GM18511 (cell line): Measurements from ENCODE around the gene HMGB2.
A peak's percentile ranks its signal among the peaks of the same experiment; 100 is the strongest.

ENCODE experiments used
- ATAC-seq: cut with Tn5 transposase; IDR thresholded peaks from one replicate; pipeline ENCODE4 v1.9.1; 2021; ENCODE audit warnings: mild to moderate bottlenecking, moderate library complexity; ENCODE audit not compliant: unreplicated experiment

HMGB2 gene

DNA sequence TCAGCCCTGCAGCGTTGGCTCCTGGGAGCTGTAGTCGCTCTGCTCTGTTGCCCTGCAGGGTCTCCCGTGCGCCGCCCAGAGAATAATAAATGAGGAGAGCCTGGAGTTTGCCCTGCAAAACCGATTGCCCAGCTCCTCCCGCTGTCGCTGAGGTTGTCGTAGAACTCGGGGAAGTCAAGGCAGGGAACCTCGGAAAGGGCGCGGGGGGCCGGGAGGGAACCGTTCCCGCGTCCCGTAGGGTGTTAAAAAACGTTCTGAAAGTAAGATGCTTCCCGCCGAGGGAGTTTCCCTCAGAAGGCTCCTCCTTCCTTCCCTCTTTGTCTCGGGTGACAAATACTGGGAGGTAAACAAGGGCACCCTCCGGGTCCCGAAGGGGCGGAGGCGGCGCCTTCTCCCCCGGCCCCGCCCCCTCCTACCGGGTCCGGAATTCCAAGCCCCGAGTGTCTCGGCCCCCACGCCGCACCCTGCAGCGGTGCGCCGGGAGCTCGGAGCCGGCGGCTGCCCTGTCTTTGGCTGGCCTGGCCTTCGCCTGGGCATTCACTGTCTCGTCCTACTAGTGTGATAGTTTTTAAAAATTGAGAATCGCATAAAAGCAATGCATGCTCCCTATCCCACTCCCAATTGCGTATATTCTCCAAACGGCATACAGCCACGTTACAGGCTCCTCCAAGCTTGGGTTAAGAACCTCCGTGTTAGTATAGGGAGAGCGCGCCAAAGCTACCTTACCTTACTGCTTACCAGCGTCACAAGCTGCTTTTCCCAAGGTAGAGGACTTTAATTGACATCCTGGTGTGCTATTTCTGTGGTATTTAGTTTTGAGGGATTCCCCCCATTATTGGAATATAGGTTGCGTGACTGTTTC lies 964 bp upstream of the HMGB2 start:
- peak; percentile 42 for ATAC-seq

DNA sequence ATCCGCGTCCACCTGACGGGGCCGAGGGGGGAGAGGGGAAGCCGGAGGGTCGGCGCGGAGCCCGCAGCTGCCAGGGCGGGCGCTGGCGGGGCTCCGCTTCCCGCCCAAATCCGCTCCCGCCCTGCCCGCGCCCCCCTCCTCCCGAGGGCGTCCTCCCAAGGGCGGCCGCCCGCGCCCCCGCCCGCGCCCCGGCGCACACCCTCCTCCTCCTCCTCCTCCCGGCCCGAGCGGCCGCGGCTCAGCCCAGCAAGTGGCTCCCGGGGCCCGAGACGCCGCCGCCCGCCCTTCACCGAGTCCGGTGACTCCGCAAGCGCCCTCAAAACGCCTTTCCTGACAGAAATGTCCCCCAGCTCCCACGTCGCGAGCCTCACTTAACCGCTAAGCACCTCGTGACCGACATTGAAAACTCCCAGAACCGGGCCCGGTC lies 487 bp downstream of the HMGB2 start:
- ATAC-seq: peak; percentile 6

DNA sequence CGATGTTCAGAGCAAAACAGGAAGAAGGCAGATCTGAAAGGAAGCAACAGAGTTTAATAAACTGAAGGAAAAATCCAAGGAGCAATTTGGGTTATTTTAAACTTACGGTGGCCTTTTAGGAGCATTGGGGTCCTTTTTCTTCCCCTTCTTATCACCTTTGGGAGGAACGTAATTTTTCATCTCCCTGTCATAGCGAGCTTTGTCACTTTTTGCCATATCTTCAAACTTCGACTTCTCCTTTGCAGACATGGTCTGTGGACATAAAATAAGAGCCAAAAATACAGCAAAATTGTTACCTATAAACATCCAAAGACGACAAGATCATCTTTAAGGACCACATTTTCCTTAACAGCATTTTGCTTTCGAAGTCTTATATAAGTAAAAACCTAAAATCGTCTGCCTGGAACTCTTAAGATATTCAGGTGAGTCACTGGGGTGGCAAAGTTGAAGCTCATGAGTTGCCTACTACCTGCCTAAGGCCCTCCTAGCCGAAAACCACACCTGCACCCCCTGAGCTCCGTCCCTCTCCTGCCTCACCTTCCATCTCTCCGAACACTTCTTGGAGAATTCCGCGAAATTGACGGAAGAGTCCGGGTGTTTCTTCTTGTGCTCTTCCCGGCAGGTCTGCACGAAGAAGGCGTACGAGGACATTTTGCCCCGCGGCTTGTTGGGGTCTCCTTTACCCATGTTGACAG lies 1.0 kb downstream of the HMGB2 start:
- no peak for ATAC-seq

DNA sequence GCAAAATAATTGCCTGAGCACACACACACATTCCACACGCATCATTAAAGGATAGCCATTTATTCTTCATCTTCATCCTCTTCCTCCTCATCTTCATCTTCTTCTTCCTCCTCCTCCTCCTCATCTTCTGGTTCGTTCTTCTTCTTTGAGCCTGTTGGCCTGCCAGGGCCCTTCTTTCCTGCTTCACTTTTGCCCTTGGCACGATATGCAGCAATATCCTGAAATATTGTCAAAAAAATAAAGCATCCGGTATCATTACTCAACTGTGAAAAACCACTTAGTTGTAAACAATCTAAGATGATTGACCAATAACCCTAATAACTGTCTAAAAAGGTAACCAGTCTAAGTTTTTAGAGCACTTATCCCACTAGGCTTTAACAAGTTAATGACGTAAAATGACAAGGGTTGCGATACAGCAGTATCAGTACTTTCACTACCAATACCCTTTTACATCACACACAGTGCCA lies 2.1 kb downstream of the HMGB2 start:
- no peak for ATAC-seq

DNA sequence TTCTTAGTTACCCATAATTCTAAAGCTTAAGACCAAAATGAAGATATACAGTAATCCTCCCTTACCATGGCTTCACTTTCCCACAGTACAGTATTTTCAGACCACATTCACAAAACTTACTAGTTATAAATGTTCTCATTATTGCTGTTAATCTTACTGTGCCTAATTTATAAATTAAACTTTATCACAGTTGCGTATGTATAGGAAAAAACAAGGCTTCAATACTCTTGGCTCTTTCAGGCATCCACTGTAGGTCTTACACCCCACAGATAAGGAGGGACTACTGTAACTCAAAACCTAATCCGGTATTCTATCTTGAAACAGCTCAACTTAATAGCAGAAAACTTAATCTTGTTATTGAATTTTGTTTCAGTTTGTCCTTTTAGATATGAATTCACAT lies 3.6 kb downstream of the HMGB2 start:
- ATAC-seq: no peak

DNA sequence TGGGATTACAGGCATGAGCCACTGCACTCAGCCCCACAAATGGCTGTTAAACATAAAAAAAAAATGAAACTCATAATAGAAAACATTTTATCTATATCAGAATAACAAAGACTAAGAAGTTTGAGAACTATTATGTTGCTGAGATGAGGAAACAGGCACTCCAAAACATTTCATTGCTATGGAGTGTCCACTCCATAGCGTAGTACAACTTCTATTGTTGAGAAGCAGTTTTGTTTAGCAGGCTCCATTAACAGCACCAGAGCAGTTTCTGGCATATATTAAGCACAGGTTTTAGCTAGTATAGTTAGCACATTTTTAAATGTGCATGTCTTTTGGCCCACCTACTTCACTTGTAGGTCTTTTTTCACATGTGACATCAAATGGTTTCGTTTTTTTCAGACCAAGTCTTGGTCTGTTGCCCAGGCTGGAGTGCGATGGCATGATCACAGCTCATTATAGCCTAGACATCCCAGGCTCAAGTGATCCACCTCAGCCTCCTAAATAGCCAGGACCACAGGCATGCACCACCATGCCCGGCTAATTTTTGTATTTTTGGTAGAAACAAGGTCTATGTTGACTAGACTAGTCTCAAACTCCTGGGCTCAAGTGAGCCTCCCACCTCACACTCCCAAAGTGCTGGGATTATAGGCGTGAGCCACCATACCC lies 5.8 kb downstream of the HMGB2 start:
- no peak for ATAC-seq

DNA sequence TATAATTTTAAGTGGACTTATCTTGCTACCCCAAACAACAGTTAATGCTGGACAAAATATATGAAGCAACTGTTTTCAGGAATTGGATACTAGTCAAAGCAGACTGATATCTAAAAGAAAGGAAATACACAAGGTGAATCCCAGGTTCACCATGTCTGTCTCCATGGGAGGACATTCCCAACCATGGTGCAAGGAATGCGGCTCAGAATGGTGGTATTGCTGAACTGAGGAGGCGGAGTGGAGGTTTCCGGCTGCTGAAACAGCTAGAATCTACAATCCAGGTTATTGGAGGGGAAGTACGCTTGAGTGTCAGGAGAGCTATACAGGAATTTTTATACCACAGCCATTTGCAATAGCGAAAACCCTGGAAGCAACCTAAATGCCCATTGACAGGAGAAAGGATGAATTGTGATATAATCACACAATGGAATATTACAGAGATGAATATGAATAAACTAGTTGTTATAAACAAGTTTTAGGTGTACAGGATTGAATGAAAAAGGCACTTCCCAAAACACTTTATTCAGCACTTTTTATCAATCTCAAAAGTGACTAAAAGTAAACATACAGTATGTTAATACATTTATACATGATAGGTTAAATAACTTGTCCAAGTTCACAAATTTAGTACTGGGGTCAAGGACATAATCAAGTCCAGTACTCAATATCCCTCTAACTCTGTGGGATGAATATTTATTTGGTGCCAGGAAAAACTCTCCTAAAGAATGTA lies 9.0 kb downstream of the HMGB2 start:
- no peak for ATAC-seq

DNA sequence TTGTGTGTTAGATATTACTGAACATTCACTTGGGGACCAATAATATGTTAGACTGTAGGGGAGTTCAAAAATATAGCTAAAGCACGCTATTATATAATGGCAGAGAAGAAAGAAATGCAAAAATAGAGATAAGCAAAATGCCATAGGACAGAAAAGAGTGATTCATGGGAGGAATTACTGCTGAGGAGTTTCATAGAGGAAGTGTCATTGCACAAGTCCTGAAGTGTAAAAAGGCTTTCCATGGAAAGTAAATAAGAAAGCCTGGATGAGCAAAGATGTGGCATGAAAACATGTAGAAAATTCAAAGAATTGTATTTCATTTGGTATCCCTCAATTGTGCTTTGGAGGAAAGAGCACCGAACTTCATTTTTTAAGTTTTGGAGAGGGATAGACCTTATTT lies 14.5 kb downstream of the HMGB2 start:
- no peak for ATAC-seq

DNA sequence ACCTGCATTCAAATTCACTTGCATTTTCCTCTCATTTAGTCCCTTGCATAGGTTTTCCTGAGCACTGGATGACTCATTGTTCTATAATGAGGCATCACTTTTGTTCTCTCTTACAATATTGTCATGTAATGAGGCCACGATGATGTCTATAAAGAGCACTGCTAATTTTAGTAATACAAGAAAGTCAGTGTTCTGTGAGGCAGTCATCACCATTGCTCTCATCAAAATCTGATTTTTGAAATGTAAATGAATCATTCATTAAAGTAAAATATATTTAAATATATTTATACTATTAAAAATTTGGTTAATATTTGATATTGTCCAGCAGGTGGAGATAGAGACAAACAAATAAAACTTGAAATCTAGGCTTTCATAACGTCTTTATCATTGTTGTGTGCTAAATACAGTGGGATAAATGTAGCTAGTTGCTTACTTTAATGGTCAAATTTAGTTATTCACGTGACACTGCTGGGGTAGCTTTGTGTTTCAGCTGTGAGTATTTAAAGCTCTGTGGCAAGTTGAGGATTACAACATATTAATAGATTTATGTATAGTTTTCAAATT lies 15.4 kb downstream of the HMGB2 start:
- peak; percentile 49 for ATAC-seq

DNA sequence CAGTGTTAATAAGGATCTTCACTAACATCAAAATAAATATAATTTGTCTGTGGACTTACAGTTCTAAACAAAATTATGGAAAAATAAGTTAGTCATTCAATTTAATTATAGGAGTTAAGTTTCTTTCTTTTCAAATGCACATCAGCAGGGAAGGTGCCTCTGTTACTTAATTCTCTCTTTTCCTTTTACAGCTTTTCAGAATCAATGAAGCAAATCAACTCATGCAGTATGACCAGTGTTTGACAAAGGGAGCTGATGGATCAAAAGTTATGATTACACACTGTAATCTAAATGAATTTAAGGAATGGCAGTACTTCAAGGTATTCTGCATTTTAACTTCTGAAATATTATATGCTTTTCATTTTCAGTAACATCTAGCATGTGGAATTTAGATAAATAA lies 15.9 kb downstream of the HMGB2 start:
- no peak for ATAC-seq

DNA sequence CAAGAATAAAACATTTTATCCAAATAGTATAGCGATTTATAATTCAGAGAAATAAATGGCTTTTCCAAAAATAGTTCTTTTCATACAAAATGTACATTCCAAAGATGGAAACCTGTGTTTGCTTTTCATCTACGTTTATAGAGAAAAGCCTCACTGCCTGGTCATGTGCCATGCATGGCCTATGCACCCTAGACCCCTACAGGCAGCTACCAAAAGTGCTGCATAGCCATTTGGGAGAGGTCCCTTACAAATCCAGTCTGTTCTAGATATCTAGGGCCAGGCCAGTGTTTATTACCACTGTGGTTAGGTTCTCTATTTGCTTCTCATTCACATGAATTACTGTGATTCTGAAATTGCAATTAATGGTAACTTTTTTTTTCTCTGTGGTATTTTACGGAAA lies 17.2 kb downstream of the HMGB2 start:
- peak; percentile 47 for ATAC-seq

DNA sequence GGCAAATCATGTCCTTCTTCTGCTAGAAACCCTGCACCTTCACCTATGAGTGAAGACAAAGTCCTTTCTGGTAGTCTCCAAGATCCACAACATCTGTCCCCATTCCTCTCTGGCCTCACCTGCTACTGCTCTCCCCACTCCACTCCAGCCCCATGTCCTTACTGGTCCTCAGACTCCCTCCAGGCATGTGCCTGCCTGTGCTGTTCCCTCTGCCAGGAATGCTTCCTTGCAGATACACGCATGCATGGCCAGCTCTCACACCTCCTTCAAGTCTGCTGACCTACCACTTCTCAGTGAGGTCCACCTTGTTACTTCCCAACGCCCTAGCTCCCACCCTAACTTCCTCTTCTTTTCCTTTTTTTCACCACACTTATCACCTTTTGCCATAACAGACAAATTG lies 18.1 kb downstream of the HMGB2 start:
- no peak for ATAC-seq

DNA sequence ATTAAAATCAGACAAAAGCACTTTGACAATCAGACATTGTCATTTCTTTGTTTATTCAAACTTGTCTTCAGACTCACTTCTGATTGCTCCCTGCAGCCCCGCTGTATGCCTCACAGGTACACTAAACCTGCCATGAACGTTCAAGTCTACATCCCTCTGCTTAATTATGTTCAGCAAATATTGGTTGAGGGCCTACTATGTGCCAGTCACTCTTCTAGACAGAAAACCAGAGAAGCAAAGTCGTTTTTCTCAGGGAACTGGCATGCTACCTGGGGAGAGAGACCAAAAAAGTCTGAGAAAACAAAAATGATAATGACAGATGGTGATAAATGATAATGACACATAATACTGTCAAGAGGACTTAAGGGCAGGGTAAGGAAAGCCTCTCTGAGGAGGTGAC lies 19.4 kb downstream of the HMGB2 start:
- no peak for ATAC-seq

DNA sequence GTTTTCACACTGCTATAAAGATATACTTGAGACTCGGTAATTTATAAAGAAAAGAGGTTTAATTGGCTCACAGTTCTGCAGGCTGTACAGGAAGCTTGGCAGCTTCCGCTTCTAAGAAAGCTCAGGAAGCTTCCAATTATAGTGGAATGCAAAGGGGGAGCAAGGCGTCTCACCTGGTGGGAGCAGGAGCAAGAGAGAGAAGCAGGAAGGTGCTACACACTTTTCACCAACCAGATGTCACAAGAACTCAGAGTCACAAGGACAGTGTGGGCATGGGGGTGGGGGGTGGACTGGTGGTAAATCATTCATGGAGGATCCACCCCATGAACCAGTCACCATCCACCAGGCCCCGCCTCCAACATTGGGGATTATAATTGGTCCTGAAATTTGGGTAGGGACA lies 22.8 kb downstream of the HMGB2 start:
- no peak for ATAC-seq

DNA sequence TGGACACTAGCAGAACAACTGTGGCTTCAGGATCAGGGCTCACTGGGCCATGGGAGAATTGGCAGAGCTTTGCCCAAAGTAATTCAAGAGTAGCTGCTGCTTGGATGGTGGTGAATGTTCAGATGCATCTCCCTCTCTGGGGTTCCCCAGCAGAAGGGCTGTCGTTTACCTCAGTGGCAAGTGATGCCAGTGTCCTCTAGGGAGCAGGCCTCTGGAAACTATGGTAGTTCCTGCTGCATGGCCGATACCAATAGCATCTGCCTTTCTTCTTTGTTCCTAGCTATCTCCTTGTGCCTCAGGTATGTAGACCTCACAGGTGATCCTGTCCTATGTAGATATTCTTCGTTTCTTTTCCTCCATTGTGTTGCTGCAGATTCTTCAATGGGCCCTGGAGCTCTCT lies 26.4 kb downstream of the HMGB2 start:
- no peak for ATAC-seq

DNA sequence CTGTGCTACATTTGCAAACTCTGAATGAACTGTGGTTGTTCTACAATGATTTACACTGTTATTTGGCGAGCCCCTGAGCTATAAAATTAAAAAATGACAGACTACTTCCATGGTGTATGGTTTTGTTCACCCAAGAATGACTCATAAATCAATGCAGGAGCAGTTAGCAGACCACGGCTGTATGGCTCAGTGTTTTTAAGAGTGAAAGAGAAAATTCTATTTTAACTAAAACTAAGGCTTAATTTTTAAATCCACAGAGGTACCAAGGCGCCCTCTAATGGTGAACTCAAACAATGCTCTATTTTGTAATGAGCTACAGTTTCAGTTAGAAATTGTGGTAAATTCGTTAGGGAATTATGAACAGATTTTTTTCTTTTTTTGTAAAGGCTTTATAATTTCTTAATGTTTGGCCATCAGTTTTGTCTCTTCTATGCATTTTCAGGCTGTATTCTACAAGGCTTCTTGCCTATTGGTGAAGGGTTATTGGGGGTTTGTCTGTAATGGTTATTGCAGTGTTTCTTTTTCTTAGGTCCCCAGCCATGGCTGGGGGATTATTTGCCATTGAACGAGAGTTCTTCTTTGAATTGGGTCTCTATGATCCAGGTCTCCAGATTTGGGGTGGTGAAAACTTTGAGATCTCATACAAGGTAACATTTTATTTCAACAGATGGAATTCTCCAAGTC lies 32.5 kb downstream of the HMGB2 start:
- peak; percentile 69 for ATAC-seq

DNA sequence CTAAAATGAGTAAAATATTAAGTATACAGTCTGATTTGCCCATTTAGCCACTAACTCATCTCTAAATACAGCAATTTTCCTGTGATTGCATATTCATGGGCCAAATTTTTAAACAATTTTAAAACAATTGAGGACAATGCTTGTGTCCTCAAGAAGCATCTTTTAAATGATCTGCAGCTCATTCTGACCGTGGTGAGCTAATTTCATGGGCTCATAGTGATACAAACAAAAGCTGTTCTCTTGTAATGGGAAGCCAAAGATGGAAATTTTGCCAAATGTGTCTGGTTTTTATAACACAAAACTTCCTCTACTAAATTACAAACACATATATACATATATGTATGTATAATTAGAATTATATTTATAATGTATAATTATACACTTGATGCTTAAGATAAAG lies 39.7 kb downstream of the HMGB2 start:
- ATAC-seq: no peak

DNA sequence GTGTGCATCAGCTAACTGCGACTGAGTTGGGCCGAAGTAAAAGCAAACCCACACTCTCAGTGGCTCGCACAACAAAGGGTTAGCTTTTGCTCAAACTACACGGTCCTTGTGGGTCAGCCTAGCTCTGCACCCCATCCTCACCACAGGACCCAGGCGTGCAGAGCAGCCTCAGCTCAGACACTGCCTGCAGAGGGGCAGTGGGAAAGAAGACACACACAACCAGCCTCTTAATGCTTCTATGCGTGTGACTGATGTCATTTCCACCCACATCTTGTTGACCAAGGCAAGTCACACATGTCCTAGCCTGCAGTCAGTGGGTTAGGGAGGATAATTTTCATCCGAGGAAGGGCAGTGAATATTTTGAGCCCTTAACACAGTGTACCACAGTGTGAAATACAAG lies 40.5 kb downstream of the HMGB2 start:
- no peak for ATAC-seq

DNA sequence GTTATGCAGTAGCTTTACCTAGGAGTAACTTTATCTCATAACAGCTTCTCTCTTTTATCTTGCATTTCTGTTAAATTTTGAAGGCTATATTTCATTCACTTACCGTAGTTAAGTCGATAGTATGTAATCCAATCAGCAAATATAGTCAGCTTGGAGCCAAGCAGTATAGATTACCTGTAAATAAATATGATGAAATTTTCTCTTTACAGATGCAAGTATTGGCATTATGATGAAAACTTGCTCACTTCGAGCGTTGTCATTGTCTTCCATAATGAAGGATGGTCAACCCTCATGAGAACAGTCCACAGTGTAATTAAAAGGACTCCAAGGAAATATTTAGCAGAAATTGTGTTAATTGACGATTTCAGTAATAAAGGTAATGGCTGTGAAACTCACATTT lies 42.3 kb downstream of the HMGB2 start:
- ATAC-seq: no peak

DNA sequence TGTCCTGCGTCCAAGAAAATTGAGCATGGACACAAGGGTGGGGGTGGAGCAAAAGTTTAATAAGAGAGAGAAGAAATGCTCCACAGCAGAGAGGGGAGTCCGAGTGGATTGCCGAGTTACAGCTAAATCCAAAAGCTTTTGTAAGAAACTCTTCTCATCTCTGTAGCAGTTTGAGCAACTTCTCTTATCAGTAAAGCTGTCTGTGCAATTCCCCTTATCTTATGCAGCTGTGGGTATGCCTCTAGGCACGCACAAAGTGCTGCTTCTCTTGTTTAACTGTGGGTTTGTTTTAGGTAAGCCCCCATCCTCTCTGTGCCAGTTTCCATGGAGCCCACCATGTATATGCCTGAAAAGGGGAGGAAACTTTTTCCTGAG lies 44.8 kb downstream of the HMGB2 start:
- ATAC-seq: no peak
